HG02884 (cell line): ENCODE measurements around the gene PHLPP1.

Experiments
- ATAC-seq: cut with Tn5 transposase; IDR thresholded peaks from one replicate; pipeline ENCODE4 v1.9.1; 2021; ENCODE audit warnings: mild to moderate bottlenecking, moderate library complexity; ENCODE audit not compliant: unreplicated experiment

Gene PHLPP1

DNA sequence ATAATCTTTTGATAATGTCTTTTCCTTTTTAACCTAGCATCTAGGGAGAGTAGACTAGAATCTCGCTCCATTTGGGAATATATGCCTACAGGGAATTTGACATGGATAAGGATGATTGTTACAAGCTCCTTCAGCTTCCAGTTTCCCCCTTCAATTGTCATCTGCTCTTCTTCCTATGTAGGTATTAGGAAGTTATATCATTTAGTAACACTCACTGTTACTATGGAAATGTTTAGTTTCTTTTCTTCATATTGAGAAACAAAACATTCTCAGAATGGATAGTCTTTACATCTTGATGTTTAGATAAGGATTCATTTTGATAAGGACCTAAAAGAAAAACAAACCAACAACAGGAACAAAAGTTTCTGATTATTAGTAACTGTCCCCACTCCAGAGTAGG lies 127.6 kb downstream of the PHLPP1 start:
- ATAC-seq = no peak

DNA sequence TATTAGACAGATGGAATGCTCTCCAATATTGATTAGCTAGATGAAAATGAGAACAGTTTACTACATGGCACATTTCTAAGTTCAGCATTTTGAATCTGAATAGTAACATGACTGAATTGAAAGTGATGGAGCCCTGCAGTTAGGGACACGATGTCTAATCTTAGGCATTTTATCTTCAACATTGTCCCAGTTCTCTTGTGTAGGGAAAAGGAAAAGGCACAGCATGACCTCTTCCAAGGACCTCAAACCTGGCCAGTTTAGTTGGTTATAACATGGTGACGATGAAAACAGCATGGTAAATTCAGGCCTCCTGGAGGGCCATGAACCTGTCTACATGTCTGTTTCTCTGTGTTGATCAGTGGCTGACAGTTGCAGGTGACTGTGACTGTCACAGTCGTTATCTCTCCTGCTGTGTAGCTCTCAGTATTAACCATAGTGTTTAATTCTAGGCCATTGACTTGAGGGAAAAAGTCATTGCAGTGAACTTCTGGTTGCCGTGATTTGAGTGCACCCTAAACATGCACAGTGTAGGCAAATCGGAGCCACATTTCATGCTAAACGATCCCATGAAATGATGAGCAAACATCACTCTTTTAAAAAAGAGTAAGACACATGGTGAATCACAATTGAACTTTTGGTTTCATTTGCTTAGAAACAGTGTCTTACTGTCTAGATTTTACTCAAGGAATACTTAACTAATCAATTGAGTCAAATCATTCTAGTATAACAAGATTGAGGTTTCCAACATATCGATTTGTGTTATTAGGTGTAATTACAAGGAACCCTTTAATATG lies 129.7 kb downstream of the PHLPP1 start:
- ATAC-seq = peak; percentile 77

DNA sequence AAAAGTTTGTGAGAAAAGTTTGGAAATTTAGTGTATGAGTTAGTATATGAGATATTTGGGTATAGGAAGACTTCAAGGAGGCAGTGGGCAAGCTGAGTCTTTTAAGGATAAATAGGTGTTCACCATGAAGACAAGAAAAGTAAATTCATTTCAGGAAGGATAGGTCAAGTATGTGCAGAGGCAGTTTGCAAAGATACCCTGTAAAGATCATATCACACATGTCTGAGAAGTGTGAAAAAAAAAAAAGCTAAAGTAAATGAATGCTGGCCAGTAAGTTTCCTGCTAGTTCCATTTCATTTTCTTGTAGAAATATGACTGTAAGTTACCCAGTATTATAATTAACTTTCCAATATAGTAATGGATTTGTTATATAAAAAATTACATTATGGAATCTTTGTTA lies 131.0 kb downstream of the PHLPP1 start:
- ATAC-seq = no peak

DNA sequence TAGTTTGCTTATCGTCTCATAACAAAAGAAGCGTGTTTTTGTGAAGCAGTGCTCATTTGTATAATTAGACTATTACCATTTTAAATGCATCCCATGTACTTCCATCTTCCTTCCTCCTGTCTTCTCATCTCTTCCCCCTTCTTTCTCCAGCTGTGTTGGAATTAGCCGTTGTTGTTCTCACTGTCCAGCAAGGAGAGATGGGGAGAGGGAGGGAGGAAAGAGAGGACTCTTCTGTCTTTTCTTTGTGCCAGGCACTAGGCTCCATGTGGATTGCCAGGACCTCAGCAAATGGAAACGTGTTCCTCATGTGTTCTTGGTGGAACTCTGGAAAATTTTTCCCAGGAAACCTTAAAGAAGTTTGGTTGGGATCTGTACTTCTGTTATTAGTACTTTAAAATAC lies 131.7 kb downstream of the PHLPP1 start:
- ATAC-seq = no peak

DNA sequence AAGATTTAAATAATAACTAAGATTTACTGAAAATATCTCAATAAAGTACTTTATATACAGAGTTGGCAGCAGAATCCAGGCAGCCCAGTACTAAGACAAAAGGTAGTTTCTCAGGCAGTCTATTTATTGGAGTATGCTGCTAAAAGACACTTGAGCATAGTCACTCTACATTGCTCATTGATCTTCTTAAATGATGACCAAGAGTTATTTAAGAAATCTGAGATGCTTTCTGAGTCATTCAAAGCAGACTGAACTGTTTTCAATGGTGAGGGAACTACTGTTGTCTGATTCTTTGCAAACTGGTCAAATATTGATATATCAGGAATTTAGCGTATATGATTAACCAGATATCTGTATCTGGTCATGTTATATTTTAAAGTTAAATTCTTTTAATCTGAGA lies 133.6 kb downstream of the PHLPP1 start:
- ATAC-seq = no peak

DNA sequence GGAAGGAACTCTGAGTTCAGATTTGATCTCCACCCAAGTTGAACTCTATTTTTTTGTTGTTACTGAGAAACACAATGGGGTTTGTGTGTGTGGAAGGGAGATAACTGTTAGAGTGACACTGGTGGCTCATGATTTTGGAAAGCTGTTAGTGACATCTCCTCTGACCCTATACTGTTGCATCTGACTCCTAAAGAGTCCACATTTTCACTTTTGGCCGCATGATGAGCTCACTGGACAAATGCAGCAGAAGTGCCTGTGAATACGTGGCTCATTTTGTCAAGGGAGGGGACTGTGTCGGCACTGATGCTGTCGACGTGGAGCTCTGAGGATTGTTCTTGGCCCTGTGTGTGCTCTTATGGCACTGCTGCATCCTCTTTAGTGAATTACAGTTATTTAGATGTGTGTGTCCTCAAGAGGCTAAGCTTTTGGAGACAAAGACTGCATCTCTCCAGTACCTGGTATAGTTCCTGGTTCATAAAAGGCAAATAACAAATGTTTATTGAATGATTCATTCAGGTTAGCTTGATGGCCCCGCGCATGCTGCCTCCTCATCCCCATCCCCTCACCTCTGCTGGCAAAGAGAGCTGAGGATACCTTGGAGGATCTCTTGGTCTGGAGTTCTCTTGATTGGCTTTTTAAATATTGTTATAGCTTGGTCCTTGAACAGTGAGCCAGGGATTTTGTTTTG lies 135.4 kb downstream of the PHLPP1 start:
- no peak for ATAC-seq

DNA sequence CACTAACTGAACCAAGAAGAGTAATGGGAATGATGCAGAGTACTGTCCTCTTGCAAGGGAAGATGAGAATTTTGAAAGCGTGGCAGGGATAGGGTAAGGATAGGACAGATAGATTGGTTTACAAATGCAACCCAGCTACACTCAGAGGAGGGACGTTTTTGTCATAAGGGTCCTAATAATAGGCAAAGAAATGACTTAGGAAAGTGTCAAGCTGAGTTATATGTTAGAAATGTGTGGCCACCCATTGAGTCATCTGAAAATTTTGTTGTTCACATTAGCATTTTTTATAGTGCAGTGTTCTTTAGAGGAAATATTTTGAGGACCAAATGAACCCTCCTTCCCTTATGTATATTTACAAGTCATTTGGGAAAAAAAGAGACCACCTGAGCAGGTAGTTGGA lies 137.5 kb downstream of the PHLPP1 start:
- no peak for ATAC-seq

DNA sequence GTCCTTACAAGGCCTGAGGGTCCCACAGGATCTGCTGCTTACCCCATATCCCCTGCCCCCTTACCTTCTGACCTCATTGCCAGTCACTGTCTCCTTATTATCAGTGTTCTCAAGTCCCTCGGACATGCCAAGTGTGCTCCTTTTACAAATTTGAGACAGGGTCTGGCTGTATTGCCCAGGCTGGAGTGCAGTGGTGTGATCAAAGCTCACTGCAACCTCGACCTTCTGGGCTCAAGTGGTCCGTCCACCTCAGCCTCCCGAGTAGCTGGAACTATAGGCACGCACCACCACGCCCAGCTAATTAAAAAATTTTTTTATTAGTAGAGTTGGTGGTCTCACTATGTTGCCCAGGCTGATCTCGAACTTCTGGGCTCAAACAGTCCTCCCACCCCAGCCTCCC lies 141.0 kb downstream of the PHLPP1 start:
- no peak for ATAC-seq

DNA sequence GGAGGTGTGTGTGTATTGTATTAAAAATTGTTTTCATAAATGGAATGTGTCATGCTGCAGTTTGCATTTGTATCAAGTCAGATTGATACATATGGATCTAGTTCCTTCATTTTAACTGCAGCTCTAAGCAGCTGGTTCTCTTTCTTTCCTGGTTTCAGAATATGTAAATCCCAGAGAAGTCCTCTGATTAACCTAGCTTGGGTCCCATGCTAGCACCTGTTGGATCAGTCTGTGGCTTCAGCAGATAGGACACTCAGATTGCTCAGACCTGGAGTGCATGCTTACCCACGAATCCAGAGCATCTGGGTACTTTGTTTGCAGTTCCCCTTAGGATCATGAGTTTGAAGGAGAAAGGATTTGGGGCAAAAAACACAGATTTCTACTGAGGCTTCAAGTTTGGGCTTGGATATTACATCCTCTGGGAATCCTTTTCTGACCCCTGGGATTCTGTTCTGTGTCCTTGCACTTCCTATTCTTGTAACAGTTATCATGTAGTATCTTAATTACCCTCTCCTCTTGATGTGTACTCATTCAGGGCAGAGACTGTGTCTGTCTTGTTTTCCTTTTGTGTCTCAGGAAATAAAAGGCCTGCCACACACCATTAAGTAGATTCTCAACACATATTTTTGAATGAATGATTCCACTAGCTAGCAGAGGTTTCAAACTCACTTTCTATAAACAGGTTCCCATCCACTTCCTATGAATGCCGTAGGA lies 142.1 kb downstream of the PHLPP1 start:
- ATAC-seq = no peak

DNA sequence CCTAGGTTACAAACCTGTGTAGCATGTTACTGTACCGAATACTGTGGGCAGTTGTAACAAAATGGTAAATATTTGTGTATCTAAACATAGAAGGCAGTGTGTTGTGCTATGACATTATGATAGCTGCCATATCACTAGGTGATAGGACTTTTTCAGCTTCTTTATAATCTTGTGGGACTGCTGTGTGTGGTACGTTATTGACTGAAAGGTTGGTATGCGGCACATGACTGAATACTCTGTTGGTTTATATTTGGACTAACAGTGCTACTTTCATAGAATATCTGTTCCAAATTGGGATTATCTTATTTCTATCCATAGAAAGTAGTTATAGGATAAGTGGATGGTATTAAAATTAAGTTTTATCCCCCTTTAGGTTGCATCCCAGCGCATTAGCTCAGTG lies 144.7 kb downstream of the PHLPP1 start:
- ATAC-seq = no peak

DNA sequence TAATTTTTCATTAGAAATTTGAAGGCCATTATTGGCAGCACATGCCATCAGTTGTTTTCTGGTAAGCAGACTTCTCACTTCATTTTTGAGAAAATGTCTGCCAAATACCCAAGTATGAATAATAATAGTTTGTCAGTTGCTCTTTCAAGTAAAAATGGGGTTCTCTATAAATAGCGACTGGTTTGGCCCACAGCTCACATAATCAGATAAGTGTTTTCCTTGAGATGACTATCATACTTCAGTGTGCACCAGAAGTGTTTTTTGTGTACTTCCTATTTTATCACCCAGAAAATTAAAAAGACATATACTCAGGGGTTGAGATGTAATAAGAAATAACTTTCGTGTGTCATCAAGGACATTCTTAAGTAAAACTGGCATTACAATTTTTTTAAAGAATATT lies 147.1 kb downstream of the PHLPP1 start:
- ATAC-seq = no peak

DNA sequence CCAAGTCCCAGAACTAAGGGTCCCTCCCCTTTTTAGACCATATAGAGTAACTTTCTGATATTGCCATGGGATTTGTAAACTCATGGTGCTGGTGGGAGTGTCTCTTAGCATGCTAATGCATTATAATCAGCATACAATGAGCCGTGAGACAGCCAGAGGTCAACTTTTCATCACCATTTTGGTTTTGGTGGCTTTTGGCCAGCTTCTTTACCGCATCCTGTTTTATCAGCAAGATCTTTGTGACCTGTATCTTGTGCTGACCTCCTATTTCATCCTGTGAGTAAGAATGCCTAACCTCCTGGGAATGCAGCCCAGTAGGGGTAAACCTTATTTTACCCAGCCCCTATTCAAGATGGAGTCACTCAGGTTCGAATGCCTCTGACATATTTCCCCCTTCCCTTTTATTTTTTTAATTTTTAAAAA lies 148.2 kb downstream of the PHLPP1 start:
- ATAC-seq = no peak

DNA sequence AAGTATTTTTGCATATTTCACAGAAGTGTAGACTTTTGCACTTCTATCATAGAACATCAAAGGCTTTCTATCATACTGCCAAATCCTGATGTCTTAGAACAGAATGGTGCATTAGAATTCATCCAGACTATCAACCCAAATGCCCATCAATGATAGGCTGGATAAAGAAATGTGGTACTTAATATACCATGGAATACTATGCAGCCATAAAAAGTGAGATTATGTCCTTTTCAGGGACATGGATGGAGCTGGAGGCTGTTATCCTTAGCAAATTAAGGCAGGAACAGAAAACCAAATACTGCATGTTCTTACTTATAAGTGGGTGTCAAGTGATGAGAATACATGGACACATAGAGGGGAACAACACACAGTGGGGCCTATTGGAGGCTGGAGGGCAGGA lies 150.2 kb downstream of the PHLPP1 start:
- ATAC-seq = no peak

DNA sequence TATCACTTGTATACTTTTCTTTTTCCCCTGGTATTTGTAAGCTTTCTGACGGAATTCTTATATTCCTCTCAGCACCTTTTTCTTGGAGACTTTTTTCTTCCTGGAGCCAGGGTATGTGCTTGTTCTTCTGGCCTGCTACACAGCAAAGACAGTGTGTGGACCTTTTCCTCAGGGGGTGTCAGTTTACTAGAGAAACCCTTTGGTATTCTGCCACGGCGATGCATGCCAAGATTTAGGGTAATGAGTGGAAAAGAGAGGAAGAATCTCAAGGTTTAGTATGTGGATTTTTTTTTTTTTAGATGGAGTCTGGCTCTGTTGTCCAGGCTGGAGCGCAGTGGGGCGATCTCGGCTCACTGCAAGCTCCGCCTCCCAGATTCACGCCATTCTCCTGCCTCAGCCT lies 152.2 kb downstream of the PHLPP1 start:
- no peak for ATAC-seq

DNA sequence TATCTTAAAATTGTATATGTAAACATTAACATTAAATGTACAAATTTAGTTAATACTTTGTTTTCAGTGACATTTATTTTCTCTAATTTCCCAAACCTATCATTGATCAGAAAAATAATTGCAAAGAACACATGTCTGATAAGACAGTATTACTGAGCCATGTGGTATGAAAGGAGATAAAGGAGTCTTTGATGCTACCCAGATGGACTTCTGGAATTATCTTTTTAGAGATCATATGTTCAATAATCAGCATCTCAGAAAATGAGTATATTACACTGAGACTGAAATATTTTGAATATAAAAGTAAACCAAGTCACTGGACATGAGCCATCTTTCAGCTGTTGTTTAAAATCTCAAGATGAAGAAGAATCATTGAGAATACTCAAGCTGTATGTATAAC lies 153.3 kb downstream of the PHLPP1 start:
- no peak for ATAC-seq

DNA sequence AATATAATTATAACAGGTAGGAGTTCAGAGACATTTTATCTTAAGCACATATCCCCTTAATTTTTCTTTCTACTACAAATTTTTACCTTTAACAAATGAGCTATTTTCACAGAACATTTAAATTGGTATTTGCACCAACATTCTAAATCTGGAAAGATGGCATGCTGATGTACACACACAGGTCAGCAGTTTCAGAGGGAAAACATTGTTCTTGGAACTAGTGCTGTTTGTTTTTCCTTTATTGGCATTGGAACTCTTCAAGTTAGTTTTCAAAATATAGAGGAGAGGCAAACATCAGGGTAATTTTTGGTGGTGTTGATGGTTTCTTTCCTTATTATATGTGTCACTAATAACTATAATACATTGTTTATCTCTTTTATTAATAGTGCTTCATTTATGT lies 155.3 kb downstream of the PHLPP1 start:
- ATAC-seq = no peak

DNA sequence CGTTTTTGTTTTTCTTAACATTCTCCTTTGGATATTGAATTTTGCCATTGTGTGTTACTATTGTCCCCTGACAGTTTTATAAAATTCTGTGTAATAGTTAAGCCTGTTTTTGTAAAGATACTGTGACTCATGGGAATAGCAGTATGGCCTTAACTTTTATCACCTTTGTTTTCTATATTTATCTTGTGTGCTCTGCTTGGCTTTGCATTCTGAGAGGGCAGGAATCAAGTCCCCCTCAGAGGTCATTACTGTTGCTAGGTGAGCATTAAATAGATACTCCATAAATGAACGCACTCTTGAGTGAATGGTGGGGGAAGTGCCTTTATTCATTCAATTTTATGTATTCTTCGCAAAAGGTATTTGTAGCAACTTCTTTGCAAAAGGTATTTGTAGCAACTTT lies 160.0 kb downstream of the PHLPP1 start:
- ATAC-seq = no peak

DNA sequence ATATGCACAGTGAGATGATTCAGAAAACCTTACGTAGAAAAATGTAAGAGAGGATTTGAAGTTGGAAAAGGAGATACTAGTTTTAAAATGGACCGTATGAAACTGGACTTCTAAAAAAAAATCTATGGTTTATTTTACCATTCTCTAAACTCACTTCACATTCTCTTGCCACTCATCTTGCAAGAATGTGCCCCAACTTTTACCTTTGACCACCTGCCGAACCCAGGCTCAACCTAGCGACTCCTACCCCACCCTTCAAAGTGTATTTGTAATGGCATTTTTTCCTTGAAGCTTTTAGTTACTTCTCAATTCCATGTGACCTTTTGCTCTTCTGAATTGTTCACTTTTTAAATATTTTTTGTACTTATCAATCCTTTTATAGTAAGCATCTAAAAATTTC lies 160.8 kb downstream of the PHLPP1 start:
- no peak for ATAC-seq

DNA sequence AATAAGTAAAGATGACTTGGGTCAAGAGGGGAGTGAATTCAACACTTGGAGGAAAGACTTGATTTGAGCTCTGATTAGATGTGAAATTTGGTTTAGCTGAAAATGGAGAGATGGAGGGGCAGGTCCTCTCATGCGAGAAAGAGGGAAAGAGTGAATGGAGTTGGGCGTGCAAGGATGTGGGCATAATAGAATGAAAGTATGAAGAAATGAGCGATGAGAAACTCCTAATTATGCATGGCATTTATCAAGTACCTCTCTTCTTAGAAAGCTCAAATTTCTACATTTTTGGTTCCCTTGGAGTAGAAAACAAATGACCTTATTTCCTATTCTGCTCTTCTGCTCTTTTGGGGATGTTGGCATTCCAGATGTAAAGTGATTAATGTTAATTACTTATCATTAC lies 161.5 kb downstream of the PHLPP1 start:
- ATAC-seq = no peak

DNA sequence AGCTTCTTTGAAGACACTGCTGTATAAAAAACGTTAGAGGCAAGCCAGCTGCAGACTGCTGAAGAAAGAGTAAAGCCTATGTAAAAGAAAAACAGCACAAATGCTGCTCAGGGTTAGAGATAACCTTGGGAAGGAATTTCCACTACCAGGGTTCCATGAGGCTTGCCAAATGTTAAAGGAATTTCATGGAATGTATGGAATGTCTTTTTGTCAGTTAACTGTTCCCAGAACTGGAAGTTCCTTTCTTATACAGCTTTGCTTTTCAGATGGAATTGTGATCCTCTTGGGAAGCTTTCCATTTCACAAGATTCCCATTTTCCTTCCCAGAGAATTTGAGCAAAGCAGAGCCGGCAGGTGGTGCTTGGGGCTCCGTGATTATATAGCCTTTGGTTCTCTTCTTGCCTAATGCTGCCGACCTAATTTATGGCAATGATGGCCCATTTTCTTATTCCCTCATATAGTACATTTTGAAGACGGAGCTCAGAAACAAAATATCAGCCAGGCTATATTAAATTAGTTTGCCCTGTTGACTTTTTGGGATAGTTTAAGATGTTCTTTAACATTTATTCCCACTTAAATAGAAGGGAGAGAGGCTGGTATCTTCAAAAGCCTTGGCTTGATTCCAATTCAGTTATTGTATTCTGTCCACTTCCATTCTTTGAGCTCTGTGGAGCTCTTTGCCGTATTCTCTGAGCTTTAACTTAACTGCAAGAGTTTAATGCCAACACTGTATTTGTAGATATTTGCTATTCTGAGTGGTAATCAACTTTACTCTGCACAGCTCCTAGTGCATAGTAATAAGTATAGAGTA lies 162.3 kb downstream of the PHLPP1 start:
- no peak for ATAC-seq

DNA sequence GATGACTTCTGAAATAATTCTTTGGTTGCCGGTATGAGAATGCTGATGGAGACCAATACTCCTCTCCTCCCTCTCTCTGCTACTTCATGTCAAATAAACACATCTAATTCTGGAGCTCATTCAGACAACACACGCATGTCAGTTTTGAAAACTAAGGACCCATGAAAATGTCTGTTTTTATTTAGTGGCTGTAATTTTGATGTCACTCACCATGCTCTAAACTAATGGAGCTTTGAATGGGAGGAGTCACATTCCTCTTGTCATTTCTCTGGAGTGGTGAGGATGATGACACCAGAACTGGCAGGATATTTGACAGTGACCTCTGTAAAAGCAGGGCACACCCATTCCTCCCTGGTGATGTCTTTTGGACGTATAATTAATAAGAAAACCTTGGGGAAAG lies 163.0 kb downstream of the PHLPP1 start:
- ATAC-seq = no peak
